ENCODE results near the gene RFTN1.
A peak's percentile ranks its signal among the peaks of the same experiment; 100 is the strongest.

Gene RFTN1

DNA sequence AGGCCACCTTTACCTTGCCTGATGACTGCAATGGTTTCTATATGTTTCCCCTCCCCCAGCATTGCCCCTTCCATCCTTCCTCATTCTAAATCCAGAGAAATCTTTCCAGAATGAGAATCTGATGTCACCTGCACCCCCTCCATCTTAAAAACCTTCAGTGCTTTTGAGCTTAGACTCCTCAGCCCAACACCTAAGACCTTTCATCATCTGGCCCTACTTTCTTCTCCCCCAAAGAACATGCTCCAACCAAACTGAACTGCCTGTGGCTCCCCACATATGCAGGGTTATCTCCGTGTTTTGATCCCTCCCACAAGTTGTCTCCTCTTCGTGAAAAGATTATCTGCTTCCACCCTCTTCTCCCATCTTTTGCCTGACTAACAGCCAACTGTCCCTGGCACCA is 27.3 kb downstream of the RFTN1 start:
- Histone ChIP-seq H3K27ac (ENCODE audit: low read depth, low read length) (no peak overlapping the region), H3K4me3 (ENCODE audit: low read length) (no peak overlapping the region), H3K4me1 (ENCODE audit: control insufficient read depth, low read depth, low read length) (peaks cover 6% of the 10 kb centered on the region), H4K8ac (ENCODE audit: low read depth, low read length) (no peak overlapping the region), H3K4me2 (ENCODE audit: low read length) (no peak overlapping the region), H3K79me1 (ENCODE audit: low read length) (no peaks in the 10 kb centered on the region), H3K36me3 (ENCODE audit: control insufficient read depth, insufficient read depth, low read length) (no peaks in the 10 kb centered on the region), H2AK5ac (ENCODE audit: low read length) (no peak overlapping the region), H3K23ac (ENCODE audit: low read length) (no peak overlapping the region), H3K79me2 (ENCODE audit: control insufficient read depth, insufficient read depth, low read length) (no peaks in the 10 kb centered on the region), H2BK120ac (ENCODE audit: low read depth, low read length) (no peak overlapping the region), H2BK15ac (replicated peaks; ENCODE audit: low read depth) (no peak overlapping the region), H3K18ac (ENCODE audit: low read length) (no peak overlapping the region), H2BK5ac (ENCODE audit: low read length) (no peak overlapping the region), H3K27me3 (ENCODE audit: insufficient read depth, low read length, poor library complexity) (no peaks in the 10 kb centered on the region), H3K56ac (ENCODE audit: low read length) (no peak overlapping the region), H3K4ac (ENCODE audit: low read depth, low read length) (no peak overlapping the region), H3K9ac (ENCODE audit: low read length) (no peak overlapping the region), H4K5ac (ENCODE audit: low read length) (no peak overlapping the region)
- DNase-seq = no peak
- no CpG with 5 or more reads among the region's 2 CpGs for WGBS (ENCODE audit: extremely low coverage, insufficient coverage, low lambda C conversion rate)

DNA sequence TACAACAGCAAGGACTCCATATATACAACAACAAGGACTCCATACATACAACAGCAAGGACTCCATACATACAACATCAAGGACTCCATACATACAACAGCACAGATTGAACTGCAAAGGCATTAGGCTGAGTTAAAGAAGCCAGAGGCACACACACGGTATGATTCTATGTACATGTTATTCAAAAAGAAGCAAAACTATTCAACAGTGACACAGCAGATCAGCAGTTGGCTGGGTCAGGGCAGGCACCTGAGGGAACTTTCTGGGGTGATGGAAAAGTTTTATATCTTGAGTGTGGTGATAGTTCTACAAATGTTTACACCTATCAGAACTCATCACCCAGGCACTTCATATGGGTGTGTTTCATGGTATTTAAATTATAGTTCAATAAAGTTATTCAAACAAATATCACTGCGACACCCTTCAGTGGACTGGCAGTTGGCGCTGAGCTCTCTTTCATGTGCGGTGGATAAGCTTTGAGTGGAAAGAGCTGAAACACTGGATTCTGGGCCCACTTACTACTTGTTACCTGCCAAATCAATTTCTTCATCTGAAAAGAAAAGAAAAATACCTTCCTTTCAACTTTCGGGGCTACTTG is 28.0 kb downstream of the RFTN1 start:
- H3K9ac ChIP-seq (ENCODE audit: low read length) = no peak overlapping the region
- no peaks in the 10 kb centered on the region for H3K27me3 ChIP-seq (ENCODE audit: insufficient read depth, low read length, poor library complexity)
- no CpG with 5 or more reads among the region's 5 CpGs for WGBS (ENCODE audit: extremely low coverage, insufficient coverage, low lambda C conversion rate)
- H3K4me2 ChIP-seq (ENCODE audit: low read length) = no peak overlapping the region
- H4K5ac ChIP-seq (ENCODE audit: low read length) = no peak overlapping the region
- H3K27ac ChIP-seq (ENCODE audit: low read depth, low read length) = no peak overlapping the region
- H3K18ac ChIP-seq (ENCODE audit: low read length) = no peak overlapping the region
- H4K8ac ChIP-seq (ENCODE audit: low read depth, low read length) = no peak overlapping the region
- H2BK5ac ChIP-seq (ENCODE audit: low read length) = no peak overlapping the region
- no peaks in the 10 kb centered on the region for H3K79me1 ChIP-seq (ENCODE audit: low read length)
- H3K4ac ChIP-seq (ENCODE audit: low read depth, low read length) = no peak overlapping the region
- no peak overlapping the region for H3K56ac ChIP-seq (ENCODE audit: low read length)
- no peak overlapping the region for H3K23ac ChIP-seq (ENCODE audit: low read length)
- H2BK15ac ChIP-seq (replicated peaks; ENCODE audit: low read depth) = no peak overlapping the region
- no peak overlapping the region for H2AK5ac ChIP-seq (ENCODE audit: low read length)
- H3K4me1 ChIP-seq (ENCODE audit: control insufficient read depth, low read depth, low read length) = peaks cover 8% of the 10 kb centered on the region
- DNase-seq = no peak
- H3K4me3 ChIP-seq (ENCODE audit: low read length) = no peak overlapping the region
- H3K79me2 ChIP-seq (ENCODE audit: control insufficient read depth, insufficient read depth, low read length) = no peaks in the 10 kb centered on the region
- no peaks in the 10 kb centered on the region for H3K36me3 ChIP-seq (ENCODE audit: control insufficient read depth, insufficient read depth, low read length)
- H2BK120ac ChIP-seq (ENCODE audit: low read depth, low read length) = no peak overlapping the region

DNA sequence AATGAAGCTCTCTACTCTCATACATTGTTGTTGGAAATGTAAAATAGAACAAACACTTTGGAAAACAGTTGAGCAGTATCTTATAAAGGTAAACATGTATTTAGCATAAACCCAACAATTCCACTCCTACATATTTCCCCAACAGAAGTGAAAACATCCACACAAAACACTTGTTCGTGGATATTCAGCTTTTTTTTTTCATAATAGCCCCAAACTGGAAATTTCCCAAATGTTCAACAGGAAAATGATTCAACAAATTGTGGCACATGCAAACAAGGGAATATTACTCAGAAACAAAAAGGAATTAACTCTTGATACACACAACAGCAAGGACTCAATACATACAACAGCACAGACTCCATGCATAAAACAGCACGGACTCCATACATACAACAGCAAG is 28.5 kb downstream of the RFTN1 start:
- Histone ChIP-seq H2BK15ac (replicated peaks; ENCODE audit: low read depth) (no peak overlapping the region), H3K4ac (ENCODE audit: low read depth, low read length) (no peak overlapping the region), H4K5ac (ENCODE audit: low read length) (no peak overlapping the region), H3K27me3 (ENCODE audit: insufficient read depth, low read length, poor library complexity) (no peaks in the 10 kb centered on the region), H3K23ac (ENCODE audit: low read length) (no peak overlapping the region), H2BK120ac (ENCODE audit: low read depth, low read length) (no peak overlapping the region), H2BK5ac (ENCODE audit: low read length) (no peak overlapping the region), H3K27ac (ENCODE audit: low read depth, low read length) (no peak overlapping the region), H2AK5ac (ENCODE audit: low read length) (no peak overlapping the region), H3K18ac (ENCODE audit: low read length) (no peak overlapping the region), H3K36me3 (ENCODE audit: control insufficient read depth, insufficient read depth, low read length) (no peaks in the 10 kb centered on the region), H3K56ac (ENCODE audit: low read length) (no peak overlapping the region), H3K9ac (ENCODE audit: low read length) (no peak overlapping the region), H3K79me1 (ENCODE audit: low read length) (no peaks in the 10 kb centered on the region), H3K4me2 (ENCODE audit: low read length) (no peak overlapping the region), H3K79me2 (ENCODE audit: control insufficient read depth, insufficient read depth, low read length) (no peaks in the 10 kb centered on the region), H3K4me1 (ENCODE audit: control insufficient read depth, low read depth, low read length) (peaks cover 11% of the 10 kb centered on the region), H4K8ac (ENCODE audit: low read depth, low read length) (no peak overlapping the region), H3K4me3 (ENCODE audit: low read length) (no peak overlapping the region)
- DNase-seq = no peak
- WGBS (ENCODE audit: extremely low coverage, insufficient coverage, low lambda C conversion rate) = no CpG with 5 or more reads among the region's 2 CpGs

DNA sequence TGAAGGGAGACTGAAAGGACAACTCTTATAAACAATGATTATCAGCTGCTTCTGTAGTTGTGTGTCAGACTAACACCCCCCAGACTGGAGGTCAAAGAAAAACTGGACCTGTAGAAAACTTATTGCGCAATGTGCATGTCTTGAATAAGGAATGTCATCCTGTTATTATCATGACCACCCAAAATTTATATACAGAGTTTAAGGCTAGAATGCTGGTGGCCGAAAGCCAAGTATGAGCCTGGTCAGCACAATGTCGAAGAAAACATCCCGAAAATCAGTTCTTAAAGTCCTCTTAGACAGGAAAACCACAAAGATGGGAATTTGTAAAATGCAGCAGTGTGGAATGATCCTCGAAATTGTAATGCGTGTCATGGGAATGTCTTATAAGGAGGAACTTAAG is 29.3 kb downstream of the RFTN1 start:
- Histone ChIP-seq H2BK15ac (replicated peaks; ENCODE audit: low read depth) (no peak overlapping the region), H3K9ac (ENCODE audit: low read length) (no peak overlapping the region), H2BK120ac (ENCODE audit: low read depth, low read length) (no peak overlapping the region), H3K27me3 (ENCODE audit: insufficient read depth, low read length, poor library complexity) (no peaks in the 10 kb centered on the region), H3K79me2 (ENCODE audit: control insufficient read depth, insufficient read depth, low read length) (no peaks in the 10 kb centered on the region), H2BK5ac (ENCODE audit: low read length) (no peak overlapping the region), H4K8ac (ENCODE audit: low read depth, low read length) (no peak overlapping the region), H3K4me2 (ENCODE audit: low read length) (no peak overlapping the region), H3K4me1 (ENCODE audit: control insufficient read depth, low read depth, low read length) (peaks cover 11% of the 10 kb centered on the region), H3K23ac (ENCODE audit: low read length) (no peak overlapping the region), H2AK5ac (ENCODE audit: low read length) (no peak overlapping the region), H4K5ac (ENCODE audit: low read length) (no peak overlapping the region), H3K56ac (ENCODE audit: low read length) (no peak overlapping the region), H3K36me3 (ENCODE audit: control insufficient read depth, insufficient read depth, low read length) (no peaks in the 10 kb centered on the region), H3K18ac (ENCODE audit: low read length) (no peak overlapping the region), H3K27ac (ENCODE audit: low read depth, low read length) (no peak overlapping the region), H3K4me3 (ENCODE audit: low read length) (no peak overlapping the region), H3K4ac (ENCODE audit: low read depth, low read length) (no peak overlapping the region), H3K79me1 (ENCODE audit: low read length) (no peaks in the 10 kb centered on the region)
- no CpG with 5 or more reads among the region's 6 CpGs for WGBS (ENCODE audit: extremely low coverage, insufficient coverage, low lambda C conversion rate)
- no peak for DNase-seq

DNA sequence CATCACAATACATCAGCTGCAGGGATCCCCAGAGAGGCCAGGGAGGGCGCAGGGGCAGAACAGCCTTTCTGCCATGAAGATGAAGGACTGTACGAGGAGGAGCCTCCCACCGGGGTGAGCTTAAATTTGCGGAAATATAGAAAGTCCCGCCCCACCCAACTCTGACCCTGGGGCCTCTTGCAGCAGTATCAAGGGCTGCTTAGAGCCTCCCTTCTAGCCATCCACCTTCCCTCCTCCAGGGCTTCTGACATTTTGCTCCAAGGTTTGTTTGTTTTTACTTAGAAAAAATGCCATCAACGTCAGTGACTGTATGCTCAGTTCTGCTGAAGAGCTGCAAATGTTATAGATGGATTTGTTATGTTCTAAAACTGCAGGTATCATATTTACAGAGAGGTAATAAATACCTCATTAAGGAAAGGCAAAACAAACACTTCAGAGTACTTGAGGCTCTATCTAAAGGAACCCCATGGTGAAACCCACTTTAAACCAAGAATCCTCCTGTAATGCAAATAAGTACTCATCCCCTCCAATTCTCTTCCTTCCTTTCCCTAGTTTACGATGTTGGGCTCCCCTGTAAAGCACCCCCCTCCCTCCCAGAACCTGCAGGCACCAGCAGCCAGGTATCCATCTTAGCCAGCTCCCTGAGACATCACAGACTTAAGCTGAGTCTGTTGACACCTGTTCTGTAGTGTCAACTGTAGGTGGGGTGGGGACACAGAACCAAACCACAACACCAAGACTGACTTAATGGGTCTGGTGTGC is 30.5 kb downstream of the RFTN1 start:
- H3K4me3 ChIP-seq (ENCODE audit: low read length) = no peak overlapping the region
- H3K36me3 ChIP-seq (ENCODE audit: control insufficient read depth, insufficient read depth, low read length) = no peaks in the 10 kb centered on the region
- H2BK120ac ChIP-seq (ENCODE audit: low read depth, low read length) = no peak overlapping the region
- no CpG with 5 or more reads among the region's 7 CpGs for WGBS (ENCODE audit: extremely low coverage, insufficient coverage, low lambda C conversion rate)
- no peak overlapping the region for H3K9ac ChIP-seq (ENCODE audit: low read length)
- H3K4ac ChIP-seq (ENCODE audit: low read depth, low read length) = no peak overlapping the region
- no peak overlapping the region for H2AK5ac ChIP-seq (ENCODE audit: low read length)
- no peaks in the 10 kb centered on the region for H3K79me2 ChIP-seq (ENCODE audit: control insufficient read depth, insufficient read depth, low read length)
- no peak overlapping the region for H2BK15ac ChIP-seq (replicated peaks; ENCODE audit: low read depth)
- peaks cover 11% of the 10 kb centered on the region for H3K4me1 ChIP-seq (ENCODE audit: control insufficient read depth, low read depth, low read length)
- H3K27me3 ChIP-seq (ENCODE audit: insufficient read depth, low read length, poor library complexity) = no peaks in the 10 kb centered on the region
- no peak overlapping the region for H3K4me2 ChIP-seq (ENCODE audit: low read length)
- H3K79me1 ChIP-seq (ENCODE audit: low read length) = no peaks in the 10 kb centered on the region
- no peak overlapping the region for H4K5ac ChIP-seq (ENCODE audit: low read length)
- no peak overlapping the region for H3K18ac ChIP-seq (ENCODE audit: low read length)
- H3K27ac ChIP-seq (ENCODE audit: low read depth, low read length) = no peak overlapping the region
- no peak overlapping the region for H2BK5ac ChIP-seq (ENCODE audit: low read length)
- H3K56ac ChIP-seq (ENCODE audit: low read length) = no peak overlapping the region
- peak; percentile 68 for DNase-seq
- H4K8ac ChIP-seq (ENCODE audit: low read depth, low read length) = no peak overlapping the region
- no peak overlapping the region for H3K23ac ChIP-seq (ENCODE audit: low read length)
